Right cardiac atrium (tissue), 5 donors: Measurements from ENCODE around the gene TRAPPC2B. TPM values are rescaled to one million over a fixed set of nuclear protein-coding genes. Genes with fewer than 3 reads are reported as not detected.

Experiments used
- ATAC-seq, 2 donors: fragments of 200-7000 bp; cut with Tn5 transposase; one replicate each; pipeline versions ENCODE4 v1.8.0 to v1.9.1; 2020; ENCODE audit warnings: moderate library complexity in 2 of 2, mild to moderate bottlenecking in 1 of 2
- DNase-seq, 3 donors: peaks; one replicate each; pipeline ENCODE4 v3.0.0-alpha.2; 2020
- H3K27ac ChIP-seq: one replicate; pipeline ENCODE4 v1.5.1; 2013; ENCODE audit warnings: mild to moderate bottlenecking, low read length, control low read depth, moderate library complexity
- H3K27me3 ChIP-seq: one replicate; pipeline ENCODE4 v1.6.1; 2013; ENCODE audit not compliant: control insufficient read depth, insufficient read depth
- H3K4me1 ChIP-seq: one replicate; pipeline ENCODE4 v1.6.1; 2013; ENCODE audit warnings: low read length; ENCODE audit not compliant: control insufficient read depth, insufficient read depth
- H3K4me3 ChIP-seq: one replicate; pipeline ENCODE4 v1.5.1; 2013; ENCODE audit warnings: low read length, control low read depth
- H3K9me3 ChIP-seq: one replicate; pipeline ENCODE4 v1.6.1; 2013; ENCODE audit warnings: low read length; ENCODE audit not compliant: control insufficient read depth
- WGBS: extraction: QIAGEN DNeasy Blood & Tissue Kit; methylation state at CpG from one replicate; pipeline ENCODE4 v1.1.7; 2013; 5-methylcytosine and 5-hydroxymethylcytosine counted together
- intact Hi-C, 4 donors: fragments of 100-400 bp; cut with DNase I; formaldehyde crosslinking; loops; one replicate each; pipeline versions ENCODE4 v1.11.0 to v1.14.0; 2022 to 2023
- long read RNA-seq, 4 donors: library from polyadenylated mRNA; unstranded; transcript quantifications; one replicate each; pipeline ENCODE4 v2.0.0, GENCODE V29; 2020 to 2021
- polyA plus RNA-seq: library from polyadenylated mRNA; stranded (reverse); fragments of 200-250 nt; gene quantifications from one replicate; pipeline ENCODE4 v1.2.3, GENCODE V29; 2013
- total RNA-seq, 4 donors: library from RNA; stranded (reverse); fragmentation: NEBNext Ultra II Directional; extraction: Animal tissue kit (Norgen Biotek cat#: 25700); gene quantifications; one replicate each; pipeline ENCODE4 v1.2.1, GENCODE V29; 2021
- donor health status: healthy with polysubstance abuse.
- donor health status: DM: no; HTN: yes; CAD: no.
- donor health status: DM: no; HTN: no; CAD: no.
- donor health status: DM: no; HTN: yes; CAD: no; lungs with severe emphysema.
- donor health status: DM: yes; HTN: yes; CAD: no.

TRAPPC2B gene
- total RNA-seq (10 to 100 TPM; 10.8 to 14.5 (median 11.7) TPM), polyA plus RNA-seq (38.6 TPM)
- long read RNA-seq, donor 1, transcript TRAPPC2B-201 (2 exons, 732 nt): major isoform, 12 of 12 reads
- long read RNA-seq, donor 1, partial matches to known transcripts: 0 of 12 reads
- long read RNA-seq, donor 1, other reads (novel, unspliced or antisense): 0 of 12 reads
- long read RNA-seq, donor 2, transcript TRAPPC2B-201 (2 exons, 732 nt): major isoform, 9 of 9 reads
- long read RNA-seq, donor 2, partial matches to known transcripts: 0 of 9 reads
- long read RNA-seq, donor 2, other reads (novel, unspliced or antisense): 0 of 9 reads
- long read RNA-seq, donor 3, transcript TRAPPC2B-201 (2 exons, 732 nt): major isoform, 19 of 19 reads
- long read RNA-seq, donor 3, partial matches to known transcripts: 0 of 19 reads
- long read RNA-seq, donor 3, other reads (novel, unspliced or antisense): 0 of 19 reads
- long read RNA-seq, donor 4, transcript TRAPPC2B-201 (2 exons, 732 nt): major isoform, 9 of 10 reads
- long read RNA-seq, donor 4, partial matches to known transcripts: 0 of 10 reads
- long read RNA-seq, donor 4, other reads (novel, unspliced or antisense): 0 of 10 reads

DNA sequence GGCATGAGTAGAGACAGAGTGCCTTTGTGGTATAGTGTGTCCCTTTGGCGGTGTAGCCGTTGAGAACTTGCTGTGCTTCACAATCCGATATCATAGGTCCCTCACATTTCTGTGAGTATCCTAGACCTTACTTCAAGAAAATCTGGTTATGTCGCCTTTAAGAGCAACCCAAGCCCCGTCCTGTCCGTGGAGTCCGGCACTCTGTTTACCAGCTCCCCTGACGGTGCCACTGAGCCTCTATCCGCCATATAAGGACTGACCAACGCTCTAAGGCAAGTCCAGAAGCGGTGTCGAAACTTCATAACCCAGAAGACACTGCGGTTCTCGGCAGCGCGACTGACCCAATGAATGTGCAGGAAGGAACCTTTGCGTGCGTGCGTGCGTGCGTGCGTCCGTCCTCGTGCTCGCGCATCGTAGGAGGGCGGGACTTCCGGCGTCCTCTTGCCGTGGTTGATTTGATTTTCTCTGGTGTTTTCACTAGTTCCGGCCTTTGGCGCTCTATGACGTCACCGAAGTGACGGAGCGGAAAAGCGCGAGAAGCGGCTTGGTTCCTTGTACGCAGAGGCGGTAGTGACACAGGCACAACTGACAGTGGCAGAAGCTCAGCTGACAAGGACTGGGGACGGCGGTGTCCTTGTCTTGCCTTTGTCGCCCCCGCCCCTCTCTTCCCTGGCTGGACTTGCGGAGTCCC lies at the start of gene TRAPPC2B, which contains the start of gene ZNF547:
TRAPPC2B (plus strand) TSS at position 555 of the 691 bp plus-strand sequence. CDS start 1,283 bp downstream, outside the sequence.
ZNF547 (plus strand) TSS at position 555 of the 691 bp plus-strand sequence. CDS start 5,005 bp downstream, outside the sequence.
- Histone ChIP-seq H3K4me1 (no peaks in the 10 kb centered on the region), H3K27me3 (no peaks in the 10 kb centered on the region), H3K27ac (peak within 1 kb of the TSS; percentile 95), H3K4me3 (peak within 1 kb of the TSS; percentile 84), H3K9me3 (no peaks in the 10 kb centered on the region)
- WGBS: 2% methylated on average over 47 of the region's 47 CpGs
- ATAC-seq (peak; percentile 94 to 97), DNase-seq (peak; percentile 99 to 100 (median 100))
- intact Hi-C loops: no loop called here

DNA sequence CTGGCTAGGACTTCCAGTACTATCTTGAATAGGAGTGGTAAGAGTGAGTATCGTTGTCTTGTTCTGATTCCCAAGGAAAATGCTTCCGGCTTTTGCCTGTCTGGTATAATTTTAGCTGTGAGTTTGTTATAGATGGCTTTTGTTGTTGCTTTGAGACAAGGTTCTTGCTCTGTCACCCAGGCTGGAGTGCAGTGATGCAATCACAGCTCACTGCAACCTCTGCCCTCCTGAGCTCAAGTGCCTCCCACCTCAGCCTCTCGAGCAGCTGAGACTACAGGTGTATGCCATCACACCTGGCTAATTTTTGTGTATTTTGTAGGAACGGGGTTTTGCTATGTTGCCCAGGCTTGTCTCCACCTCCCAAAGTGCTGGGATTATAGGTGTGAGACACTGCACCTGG lies 49.2 kb upstream of the TRAPPC2B start:
- no peak for DNase-seq
- intact Hi-C loops: no loop called here
- no peak for ATAC-seq
- Histone ChIP-seq H3K27ac (no peak overlapping the region), H3K4me3 (no peak overlapping the region), H3K9me3 (no peaks in the 10 kb centered on the region), H3K27me3 (no peaks in the 10 kb centered on the region), H3K4me1 (no peaks in the 10 kb centered on the region)
- 62% methylated on average over 4 of the region's 4 CpGs for WGBS

DNA sequence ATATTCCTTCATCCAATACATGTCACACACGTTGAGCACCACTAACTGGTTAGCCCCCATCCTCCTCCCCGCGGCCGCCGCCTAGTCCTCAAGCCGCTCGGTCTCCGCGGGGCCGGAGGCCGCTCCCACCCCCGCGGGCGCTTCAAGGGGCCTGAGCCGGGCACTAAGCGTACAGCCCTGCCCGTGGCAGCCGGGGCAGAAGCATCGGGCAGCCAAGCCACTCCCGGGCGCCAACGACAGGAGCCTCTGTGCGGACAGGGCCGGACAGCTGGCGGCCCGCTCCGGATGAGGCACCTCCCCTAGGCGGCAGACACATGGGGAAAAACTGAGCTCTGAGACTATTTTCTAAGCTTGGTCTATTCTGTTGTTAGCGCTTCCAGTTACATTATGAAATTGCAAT lies 45.8 kb upstream of the TRAPPC2B start:
- H3K27ac ChIP-seq: no peak overlapping the region
- peak; percentile 20 to 22 for ATAC-seq
- no peaks in the 10 kb centered on the region for H3K4me1 ChIP-seq
- H3K9me3 ChIP-seq: no peaks in the 10 kb centered on the region
- H3K4me3 ChIP-seq: peak overlapping the region; percentile 5
- peak in 2 of 3 donors; percentile 56 to 62 for DNase-seq
- intact Hi-C loops: no loop called here
- WGBS: 18% methylated on average over 29 of the region's 29 CpGs
- H3K27me3 ChIP-seq: no peaks in the 10 kb centered on the region

DNA sequence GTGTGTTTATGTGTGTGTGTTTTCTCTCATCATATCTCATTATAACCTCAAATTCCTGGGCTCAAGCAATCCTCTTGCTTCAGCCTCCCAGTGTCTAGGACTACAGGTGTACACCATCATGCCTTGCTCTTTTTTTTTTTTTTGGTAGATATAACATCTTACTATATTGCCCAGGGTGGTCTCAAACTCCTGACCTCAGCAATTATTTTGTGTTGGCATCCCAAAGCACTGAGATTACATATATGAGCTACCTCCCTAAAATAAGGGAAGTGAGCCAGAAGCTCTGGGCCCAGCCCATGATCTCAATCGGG lies 43.5 kb upstream of the TRAPPC2B start:
- Histone ChIP-seq H3K9me3 (no peaks in the 10 kb centered on the region), H3K4me3 (peak overlapping the region; percentile 63), H3K4me1 (no peaks in the 10 kb centered on the region), H3K27me3 (no peaks in the 10 kb centered on the region), H3K27ac (peak overlapping the region; percentile 83)
- intact Hi-C loops: no loop called here
- no peak for DNase-seq
- ATAC-seq: no peak
- 0% methylated on average over 1 of the region's 1 CpG for WGBS

DNA sequence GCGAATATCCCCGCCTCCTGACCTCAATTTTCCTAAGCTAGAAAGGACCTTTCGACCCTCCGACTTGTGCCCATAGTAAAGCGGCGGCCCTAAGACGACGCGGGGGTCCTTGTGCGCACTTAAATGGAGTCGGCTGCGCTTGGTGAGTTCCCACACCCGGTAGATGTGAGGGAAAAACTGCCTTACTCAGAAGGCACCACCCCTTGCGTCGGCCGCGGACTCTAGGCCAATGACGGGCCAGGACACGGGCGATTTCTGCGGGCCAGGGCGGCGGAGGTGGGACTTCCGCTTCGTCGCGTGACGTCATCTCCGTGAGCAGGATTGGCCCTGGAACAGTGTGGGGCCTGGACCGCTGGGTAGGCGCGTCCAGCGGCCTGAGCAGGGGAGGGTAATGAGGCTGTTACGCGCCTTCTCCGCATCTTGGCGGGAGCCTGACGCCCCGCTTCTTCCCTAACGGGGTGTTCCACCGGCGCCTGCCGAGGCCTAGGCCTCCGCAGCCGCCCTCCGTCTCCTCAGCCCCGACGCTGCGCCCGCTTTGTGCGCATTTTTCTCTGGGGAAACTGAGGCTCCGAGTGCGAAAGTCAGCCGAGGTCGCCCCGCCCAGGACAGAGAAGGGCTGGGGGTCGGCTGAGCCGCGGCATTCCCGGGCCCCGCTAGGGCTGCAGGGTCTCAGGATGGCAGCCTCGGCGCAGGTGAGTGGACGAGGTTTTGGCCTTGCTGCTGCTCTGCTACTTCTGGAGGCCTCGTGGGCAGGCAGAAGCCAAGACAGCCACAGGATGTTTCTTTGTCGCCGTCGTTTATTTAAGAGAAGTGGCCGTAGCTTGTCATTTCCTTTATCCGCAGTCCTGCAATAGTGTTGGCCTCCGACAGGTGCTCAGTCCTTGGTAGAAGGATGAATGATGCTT lies 42.9 kb upstream of the TRAPPC2B start, which contains the start of gene ZNF543:
ZNF543 (plus strand) TSS at position 293 of the 905 bp plus-strand sequence; CDS start at position 675, 382 bp downstream.
- intact Hi-C loops: no loop called here
- WGBS: under 1% methylated on average over 71 of the region's 71 CpGs
- ATAC-seq (peak; percentile 99), DNase-seq (peak; percentile 97 to 99 (median 99))
- Histone ChIP-seq H3K27me3 (no peaks in the 10 kb centered on the region), H3K4me3 (peak within 1 kb of the TSS; percentile 73), H3K4me1 (no peaks in the 10 kb centered on the region), H3K27ac (peak within 1 kb of the TSS; percentile 83), H3K9me3 (no peaks in the 10 kb centered on the region)

DNA sequence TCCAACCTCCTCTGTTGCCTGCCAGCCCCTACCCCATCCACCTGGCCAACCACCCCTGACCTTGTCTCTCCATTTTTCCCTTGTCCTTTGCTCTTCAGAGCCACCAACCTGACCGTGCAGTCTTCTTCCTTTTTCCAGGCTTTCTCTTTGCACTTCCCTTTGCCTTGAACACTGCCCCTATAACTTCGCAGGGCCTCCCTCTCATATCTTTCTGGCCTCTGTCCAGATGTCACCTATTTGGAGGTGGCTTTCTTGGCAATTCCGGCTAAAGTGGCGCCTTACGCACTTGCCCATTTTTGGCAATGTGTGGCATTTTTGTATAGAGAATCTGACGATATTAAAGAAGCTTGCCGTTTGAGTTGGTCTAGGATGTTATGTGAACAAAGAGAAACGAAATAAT lies 42.2 kb upstream of the TRAPPC2B start:
- Histone ChIP-seq H3K4me3 (peak overlapping the region; percentile 73), H3K27me3 (no peaks in the 10 kb centered on the region), H3K4me1 (no peaks in the 10 kb centered on the region), H3K27ac (peak overlapping the region; percentile 50), H3K9me3 (no peaks in the 10 kb centered on the region)
- intact Hi-C loops: no loop called here
- DNase-seq (no peak), ATAC-seq (no peak)
- 28% methylated on average over 8 of the region's 8 CpGs for WGBS

DNA sequence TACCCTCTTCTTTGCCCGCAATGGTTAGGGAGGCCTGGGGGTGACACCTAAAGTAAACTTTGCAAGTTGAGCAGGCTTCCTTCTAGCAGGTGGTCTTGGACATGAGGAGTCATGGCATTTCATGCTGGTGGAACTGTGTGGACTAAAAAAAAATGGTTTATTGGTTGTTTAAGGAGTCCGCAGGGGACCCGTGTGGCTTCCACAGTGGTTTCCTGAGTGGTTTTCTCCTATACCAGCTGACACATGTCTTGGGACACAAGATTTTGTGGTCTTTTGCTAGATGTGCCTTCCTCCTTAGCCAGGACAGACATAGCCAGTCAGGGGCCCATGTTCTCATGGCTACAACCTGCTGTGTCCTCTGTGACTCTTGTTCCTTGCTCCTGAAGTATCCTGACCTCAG lies 41.6 kb upstream of the TRAPPC2B start:
- WGBS: 69% methylated on average over 3 of the region's 3 CpGs
- ATAC-seq (no peak), DNase-seq (no peak)
- intact Hi-C loops: no loop called here
- no peaks in the 10 kb centered on the region for H3K4me1 ChIP-seq
- H3K27ac ChIP-seq: no peak overlapping the region
- H3K27me3 ChIP-seq: no peaks in the 10 kb centered on the region
- H3K4me3 ChIP-seq: peak overlapping the region; percentile 73
- H3K9me3 ChIP-seq: no peaks in the 10 kb centered on the region

DNA sequence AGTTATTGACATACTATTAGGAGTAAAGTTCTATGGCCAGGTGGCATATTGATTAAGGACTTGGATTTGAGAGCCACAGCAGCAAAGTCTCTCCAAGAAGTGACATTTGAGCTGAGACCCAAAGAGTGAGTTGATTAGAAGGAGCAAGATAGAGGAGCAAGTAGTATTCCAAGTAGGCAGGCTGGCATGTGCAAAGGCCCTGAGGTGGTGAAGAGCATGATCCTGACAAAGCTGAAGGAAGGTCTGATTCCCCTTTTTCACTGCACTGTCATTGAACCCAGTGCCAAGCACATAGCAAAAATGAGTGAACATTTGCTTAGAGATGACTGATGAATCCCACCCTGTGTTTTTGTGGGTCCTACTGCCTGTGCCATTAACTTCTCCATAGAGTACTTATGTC lies 38.4 kb upstream of the TRAPPC2B start:
- ATAC-seq (no peak), DNase-seq (no peak)
- Histone ChIP-seq H3K9me3 (peaks cover 3% of the 10 kb centered on the region), H3K27ac (no peak overlapping the region), H3K4me1 (no peaks in the 10 kb centered on the region), H3K4me3 (no peak overlapping the region), H3K27me3 (no peaks in the 10 kb centered on the region)
- intact Hi-C loops: no loop called here

DNA sequence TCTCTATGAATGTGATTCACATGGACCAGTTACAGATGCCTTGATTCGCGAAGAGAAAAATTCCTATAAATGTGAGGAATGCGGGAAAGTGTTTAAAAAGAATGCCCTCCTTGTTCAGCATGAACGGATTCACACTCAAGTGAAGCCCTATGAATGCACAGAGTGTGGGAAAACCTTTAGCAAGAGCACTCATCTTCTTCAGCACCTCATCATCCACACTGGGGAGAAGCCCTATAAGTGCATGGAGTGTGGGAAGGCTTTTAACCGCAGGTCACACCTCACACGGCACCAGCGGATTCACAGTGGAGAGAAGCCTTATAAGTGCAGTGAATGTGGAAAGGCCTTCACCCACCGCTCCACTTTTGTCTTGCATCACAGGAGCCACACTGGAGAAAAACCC lies 35.4 kb upstream of the TRAPPC2B start:
- WGBS: 95% methylated on average over 8 of the region's 8 CpGs
- H3K4me3 ChIP-seq: no peak overlapping the region
- H3K4me1 ChIP-seq: no peaks in the 10 kb centered on the region
- H3K9me3 ChIP-seq: peaks cover 3% of the 10 kb centered on the region
- ATAC-seq (no peak), DNase-seq (no peak)
- H3K27me3 ChIP-seq: no peaks in the 10 kb centered on the region
- H3K27ac ChIP-seq: no peak overlapping the region
- intact Hi-C loops: no loop called here

DNA sequence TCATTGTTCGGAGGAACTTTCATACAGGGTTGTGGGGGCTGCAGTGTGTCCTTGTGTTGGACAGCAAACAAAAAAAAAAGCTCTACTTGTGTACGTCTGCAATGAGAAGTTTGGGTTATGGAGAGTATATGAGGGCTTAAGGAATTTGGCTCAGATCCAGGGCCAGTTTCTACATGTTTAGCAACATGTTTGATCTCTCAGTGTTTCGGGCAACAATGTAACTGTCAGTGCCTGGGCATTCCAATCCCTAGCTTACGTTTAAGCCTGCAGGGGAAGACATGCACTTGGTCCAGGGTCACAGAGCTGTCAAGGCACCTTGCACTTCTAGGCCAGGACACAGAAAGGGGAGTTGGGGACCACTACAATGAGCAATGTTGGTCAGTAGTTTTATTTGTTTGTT lies 29.2 kb upstream of the TRAPPC2B start:
- H3K9me3 ChIP-seq: no peaks in the 10 kb centered on the region
- no peaks in the 10 kb centered on the region for H3K27me3 ChIP-seq
- no peak overlapping the region for H3K27ac ChIP-seq
- intact Hi-C loops: no loop called here
- ATAC-seq: peak in 1 of 2 donors; percentile 16
- WGBS: 84% methylated on average over 4 of the region's 4 CpGs
- H3K4me1 ChIP-seq: peaks cover 5% of the 10 kb centered on the region
- DNase-seq: no peak
- H3K4me3 ChIP-seq: no peak overlapping the region
